ENCODE measurements around the gene DDN.

Gene DDN

GRCh38 chr12:49013428-49013827 is 14.3 kb upstream of the DDN start:
- DNase-seq (ENCODE audit: low spot score), result no peak

- DNase-seq (ENCODE audit: low spot score), result no peak
Measured at GRCh38 chr12:49012739-49013138, 13.6 kb upstream of the DDN start.

GRCh38 chr12:49010092-49010668 is 11.0 kb upstream of the DDN start:
- no peak for DNase-seq (ENCODE audit: low spot score)

GRCh38 chr12:49008943-49009342 is 9.8 kb upstream of the DDN start:
- no peak for DNase-seq (ENCODE audit: low spot score)

GRCh38 chr12:49000346-49000745 is 1.2 kb upstream of the DDN start:
- DNase-seq (ENCODE audit: low spot score), result no peak

- peak; percentile 63 for DNase-seq (ENCODE audit: low spot score)
Measured at GRCh38 chr12:48998497-48999353, 450 bp downstream of the DDN start.

GRCh38 chr12:48997719-48998496 is 1.3 kb downstream of the DDN start:
- DNase-seq (ENCODE audit: low spot score), result peak; percentile 79

GRCh38 chr12:48996794-48997718 is 2.1 kb downstream of the DDN start:
- DNase-seq (ENCODE audit: low spot score), result peak; percentile 89

GRCh38 chr12:48995086-48995879 is 3.9 kb downstream of the DDN start:
- DNase-seq (ENCODE audit: low spot score), result peak; percentile 96

GRCh38 chr12:48994224-48995085 is 4.7 kb downstream of the DDN start:
- DNase-seq (ENCODE audit: low spot score), result peak; percentile 10

GRCh38 chr12:48993787-48994186 is 5.4 kb downstream of the DDN start:
- DNase-seq (ENCODE audit: low spot score), result peak; percentile 8

GRCh38 chr12:48991247-48992050 is 7.7 kb downstream of the DDN start:
- DNase-seq (ENCODE audit: low spot score), result no peak

- no peak for DNase-seq (ENCODE audit: low spot score)
Measured at GRCh38 chr12:48990552-48990951, 8.6 kb downstream of the DDN start.

GRCh38 chr12:48988030-48988649 is 11.0 kb downstream of the DDN start:
- DNase-seq (ENCODE audit: low spot score), result peak; percentile 82

- DNase-seq (ENCODE audit: low spot score), result no peak
Measured at GRCh38 chr12:48986720-48987291, 12.4 kb downstream of the DDN start.

GRCh38 chr12:48985901-48986300 is 13.3 kb downstream of the DDN start:
- no peak for DNase-seq (ENCODE audit: low spot score)

- no peak for DNase-seq (ENCODE audit: low spot score)
Measured at GRCh38 chr12:48985475-48985897, 13.7 kb downstream of the DDN start.

GRCh38 chr12:48982397-48983080 is 16.6 kb downstream of the DDN start:
- DNase-seq (ENCODE audit: low spot score), result no peak

Measured in AG08396 (cell line).